HG03571 (cell line): ENCODE results near the gene SIN3B.

Experiments used
- ATAC-seq: cut with Tn5 transposase; IDR thresholded peaks from one replicate; pipeline ENCODE4 v1.9.1; 2021; ENCODE audit not compliant: unreplicated experiment

SIN3B gene

GRCh38 chr19:16887353-16888265, 58.4 kb downstream of the SIN3B start:
- ATAC-seq = no peak

GRCh38 chr19:16888629-16889365, 59.6 kb downstream of the SIN3B start, which contains the start of gene F2RL3:
Gene F2RL3 (plus strand): TSS chr19:16888999. CDS start chr19:16889190, 191 bp downstream.
- ATAC-seq = peak; percentile 45

GRCh38 chr19:16889366-16889882, 60.2 kb downstream of the SIN3B start:
- no peak for ATAC-seq

- no peak for ATAC-seq
Measured at GRCh38 chr19:16889883-16890460, 60.8 kb downstream of the SIN3B start.

GRCh38 chr19:16890461-16891184, 61.4 kb downstream of the SIN3B start:
- no peak for ATAC-seq

- ATAC-seq = no peak
Measured at GRCh38 chr19:16891696-16892382, 62.6 kb downstream of the SIN3B start.

- ATAC-seq = no peak
Measured at GRCh38 chr19:16892436-16892835, 63.2 kb downstream of the SIN3B start.

GRCh38 chr19:16892868-16893685, 63.9 kb downstream of the SIN3B start:
- ATAC-seq = no peak

- no peak for ATAC-seq
Measured at GRCh38 chr19:16893686-16893989, 64.4 kb downstream of the SIN3B start.

GRCh38 chr19:16894080-16894479, 64.9 kb downstream of the SIN3B start:
- ATAC-seq = no peak

GRCh38 chr19:16895467-16896145, 66.4 kb downstream of the SIN3B start:
- no peak for ATAC-seq

- no peak for ATAC-seq
Measured at GRCh38 chr19:16896146-16897028, 67.2 kb downstream of the SIN3B start.

- no peak for ATAC-seq
Measured at GRCh38 chr19:16897029-16897855, 68.0 kb downstream of the SIN3B start.

GRCh38 chr19:16897856-16898161, 68.6 kb downstream of the SIN3B start:
- ATAC-seq = no peak

GRCh38 chr19:16898361-16899015, 69.3 kb downstream of the SIN3B start:
- ATAC-seq = no peak

GRCh38 chr19:16899566-16900075, 70.4 kb downstream of the SIN3B start:
- ATAC-seq = no peak
